Measurements from ENCODE around the gene STK26.

DNA sequence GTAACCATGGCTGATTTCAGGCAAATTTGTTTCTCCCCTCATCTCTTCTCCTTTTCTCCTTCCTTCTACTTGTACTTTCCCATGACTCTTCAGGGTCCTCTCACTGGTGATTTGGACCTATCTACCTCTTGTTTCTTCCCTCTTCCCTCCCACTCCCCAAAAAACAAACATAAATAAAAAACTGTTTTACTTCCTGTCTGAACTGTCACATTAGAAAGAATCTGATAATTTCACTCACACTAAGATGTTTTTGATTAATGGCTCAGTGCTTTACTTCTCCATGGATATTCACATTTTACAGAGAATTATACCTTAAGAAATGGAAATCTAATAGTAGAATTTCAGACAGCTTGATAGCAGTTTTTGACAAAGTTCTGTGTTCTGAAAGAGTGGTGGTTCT is 7.2 kb downstream of the STK26 start:
- TF ChIP-seq, protein P1, sequence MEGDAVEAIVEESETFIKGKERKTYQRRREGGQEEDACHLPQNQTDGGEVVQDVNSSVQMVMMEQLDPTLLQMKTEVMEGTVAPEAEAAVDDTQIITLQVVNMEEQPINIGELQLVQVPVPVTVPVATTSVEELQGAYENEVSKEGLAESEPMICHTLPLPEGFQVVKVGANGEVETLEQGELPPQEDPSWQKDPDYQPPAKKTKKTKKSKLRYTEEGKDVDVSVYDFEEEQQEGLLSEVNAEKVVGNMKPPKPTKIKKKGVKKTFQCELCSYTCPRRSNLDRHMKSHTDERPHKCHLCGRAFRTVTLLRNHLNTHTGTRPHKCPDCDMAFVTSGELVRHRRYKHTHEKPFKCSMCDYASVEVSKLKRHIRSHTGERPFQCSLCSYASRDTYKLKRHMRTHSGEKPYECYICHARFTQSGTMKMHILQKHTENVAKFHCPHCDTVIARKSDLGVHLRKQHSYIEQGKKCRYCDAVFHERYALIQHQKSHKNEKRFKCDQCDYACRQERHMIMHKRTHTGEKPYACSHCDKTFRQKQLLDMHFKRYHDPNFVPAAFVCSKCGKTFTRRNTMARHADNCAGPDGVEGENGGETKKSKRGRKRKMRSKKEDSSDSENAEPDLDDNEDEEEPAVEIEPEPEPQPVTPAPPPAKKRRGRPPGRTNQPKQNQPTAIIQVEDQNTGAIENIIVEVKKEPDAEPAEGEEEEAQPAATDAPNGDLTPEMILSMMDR (IDR thresholded peaks at IDR 0.05): no peak
- TF ChIP-seq POLR2A (IDR thresholded peaks at IDR 0.05): no peak
